ENCODE results near the gene COQ7.

COQ7 gene

DNA sequence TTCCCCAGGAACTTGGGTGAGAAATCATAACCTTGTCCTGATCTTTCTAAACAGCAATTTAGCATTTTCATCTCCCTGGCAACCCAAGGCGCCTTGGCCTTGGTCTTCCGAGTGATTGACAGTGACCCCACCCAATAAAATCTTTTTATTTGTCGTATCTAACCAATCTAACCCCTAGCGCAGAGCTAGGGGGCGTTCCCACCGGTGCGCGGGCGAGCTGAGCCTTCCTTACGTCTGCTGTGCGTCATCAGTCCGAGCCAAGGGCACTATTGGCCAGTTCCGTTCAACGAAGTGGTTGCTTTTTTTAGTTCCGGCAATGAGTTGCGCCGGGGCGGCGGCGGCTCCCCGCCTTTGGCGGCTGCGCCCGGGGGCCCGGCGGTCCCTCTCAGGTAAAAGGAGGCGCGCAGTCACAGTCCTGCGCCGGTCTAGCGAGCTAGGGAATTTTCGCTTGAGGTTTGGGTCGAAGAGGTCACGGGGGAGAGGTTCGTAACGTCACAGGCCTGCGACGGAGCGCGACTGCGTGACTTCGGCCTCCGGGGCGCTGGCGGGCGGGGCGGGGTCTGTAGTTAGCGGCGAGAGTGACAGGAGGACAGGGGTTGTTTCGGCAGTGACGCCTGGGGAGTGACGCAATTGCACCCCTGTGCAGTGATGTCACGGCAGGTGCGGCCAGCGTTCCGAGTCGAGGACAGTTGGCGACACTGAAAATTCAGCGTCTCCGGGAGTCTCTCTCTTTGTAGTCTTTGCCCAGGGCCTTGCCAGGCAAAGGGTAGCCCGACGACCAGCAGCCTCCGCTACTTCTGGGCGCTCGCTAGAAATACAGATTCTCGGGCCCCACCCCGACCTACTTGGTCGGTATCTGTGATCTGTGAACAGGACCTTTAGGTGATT, at the start of gene COQ7:
Gene COQ7, plus strand, starts transcription at position 266 of the 888 bp plus-strand sequence. Its CDS starts 51 bp downstream, at position 317.
- DNase-seq = peak; percentile 99

DNA sequence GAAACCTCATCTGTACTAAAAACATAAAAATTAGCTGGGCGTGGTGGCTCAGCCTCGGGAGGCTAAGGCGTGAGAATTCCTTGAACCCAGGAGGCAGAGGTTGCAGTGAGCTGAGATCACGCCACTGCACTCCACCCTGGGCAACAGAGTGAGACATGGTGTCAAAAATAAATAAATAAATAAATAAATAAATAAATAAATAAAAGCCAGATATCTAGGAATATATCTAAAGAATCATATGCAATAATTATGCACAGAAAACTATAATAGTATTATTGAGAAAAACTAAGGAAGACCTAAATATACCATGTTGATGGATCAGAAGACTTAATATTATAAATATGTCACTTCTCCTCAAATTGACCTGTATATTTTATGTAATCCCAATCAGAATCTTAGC, 46.7 kb upstream of the COQ7 start:
- no peak for DNase-seq

DNA sequence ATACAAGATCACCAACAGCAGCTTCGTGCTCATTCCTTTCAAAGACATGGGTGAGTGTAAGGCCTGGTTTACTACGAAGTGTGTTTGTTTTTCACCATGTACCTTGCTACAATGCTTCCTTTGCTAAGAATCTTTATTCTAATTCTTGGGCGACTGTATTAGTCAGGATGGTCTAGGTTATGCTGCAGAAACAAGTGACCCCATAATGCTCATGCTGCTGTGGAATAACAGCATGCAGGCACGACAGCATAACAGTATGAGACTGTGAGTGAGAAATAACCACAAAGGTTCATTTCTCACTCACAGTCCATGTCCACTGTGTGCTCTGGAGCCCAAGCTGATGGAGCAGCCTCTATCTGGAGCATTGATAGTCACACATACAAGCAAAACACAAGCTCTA, 45.7 kb upstream of the COQ7 start:
- DNase-seq = no peak

DNA sequence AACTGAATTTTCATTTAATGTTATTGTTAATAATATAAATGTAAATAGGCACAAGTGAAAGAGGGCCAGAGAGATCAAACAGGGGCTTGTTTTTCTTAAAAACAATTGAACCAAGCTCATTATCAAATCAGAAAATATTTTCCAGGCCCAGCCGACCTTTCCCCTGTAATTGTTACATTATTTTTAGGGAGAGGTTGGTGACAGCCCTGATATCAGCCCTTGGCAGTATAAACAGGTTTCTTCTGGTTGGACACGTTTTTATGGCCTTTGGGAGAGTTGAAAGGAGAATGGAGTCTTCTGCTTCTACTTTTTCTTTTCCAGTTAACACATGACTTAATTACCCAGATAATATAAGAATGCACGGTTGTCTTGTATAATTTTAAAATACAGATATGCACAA, 40.0 kb upstream of the COQ7 start:
- DNase-seq = no peak

DNA sequence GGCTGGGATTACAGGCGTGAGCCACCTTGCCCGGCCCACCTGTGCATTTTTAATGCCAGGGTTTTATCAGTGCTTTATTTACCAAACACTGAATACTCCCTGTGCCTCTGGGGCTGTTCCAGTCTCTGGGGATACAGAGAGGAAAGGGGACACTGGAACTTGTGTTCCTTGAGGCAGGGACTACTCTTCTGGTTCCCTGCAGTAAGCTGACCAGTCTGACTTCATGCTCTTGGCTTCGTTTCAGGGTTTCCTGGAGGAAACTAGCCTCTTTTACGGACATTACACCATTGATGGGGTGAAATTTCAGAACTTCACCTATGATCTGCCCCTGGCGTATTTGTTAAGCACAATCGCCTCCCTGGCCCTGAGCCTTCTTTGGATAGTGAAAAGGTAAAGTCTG, 37.4 kb upstream of the COQ7 start:
- DNase-seq = no peak

DNA sequence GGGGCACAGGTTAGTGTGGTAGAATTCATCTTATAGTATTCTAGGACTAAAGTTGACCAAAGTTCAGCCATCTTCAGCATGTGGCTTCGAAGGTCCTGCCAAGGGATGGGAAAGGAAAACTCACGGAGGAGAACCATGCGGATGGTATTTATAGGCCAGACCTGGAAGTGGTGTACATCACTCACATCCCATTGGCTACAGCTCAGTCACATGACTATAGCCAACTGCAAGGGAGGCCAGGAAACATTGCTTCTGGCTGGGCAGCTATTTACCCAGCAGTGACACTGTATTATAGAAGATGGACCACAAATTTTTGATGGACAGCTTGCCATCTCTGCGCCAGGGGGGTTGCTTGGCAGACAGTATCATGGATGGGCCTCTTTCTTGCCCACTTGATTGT, 35.7 kb upstream of the COQ7 start:
- no peak for DNase-seq

DNA sequence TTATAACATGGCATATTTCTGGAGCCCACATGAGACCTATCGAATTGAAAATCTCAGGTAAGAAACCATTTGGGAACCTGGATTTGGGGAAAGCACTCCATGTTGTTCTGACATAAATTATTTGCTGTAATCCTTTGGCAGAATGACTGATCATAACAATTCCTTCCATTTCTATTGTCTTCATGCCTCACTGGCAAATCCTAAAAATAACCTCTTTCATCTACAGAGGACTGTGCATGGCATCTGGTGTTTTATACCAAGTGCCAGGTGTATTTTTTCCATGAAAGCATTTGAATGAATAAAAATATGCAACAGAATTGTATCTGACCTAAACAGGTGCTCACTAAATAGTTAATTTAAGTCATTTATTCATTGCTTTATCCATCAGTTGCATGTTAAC, 33.7 kb upstream of the COQ7 start:
- DNase-seq = no peak

DNA sequence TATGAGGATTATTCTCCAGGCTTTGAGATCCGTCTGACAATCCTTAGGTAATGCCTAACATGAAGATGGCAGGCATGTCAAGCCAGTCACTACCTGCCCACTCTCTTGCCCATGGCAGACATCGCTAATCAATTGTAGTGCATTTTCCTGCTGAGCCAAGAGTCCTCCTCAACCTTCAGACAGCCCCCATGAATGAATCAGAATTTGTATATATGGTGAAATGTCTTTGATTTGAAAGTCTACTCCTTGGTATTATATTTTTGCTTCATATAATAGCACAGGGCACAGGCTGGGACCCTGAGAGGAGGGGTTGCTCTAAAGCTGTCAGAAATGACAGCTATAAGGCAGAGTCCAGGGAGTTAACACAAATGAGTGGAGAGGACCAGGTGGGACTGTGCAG, 27.0 kb upstream of the COQ7 start:
- no peak for DNase-seq

DNA sequence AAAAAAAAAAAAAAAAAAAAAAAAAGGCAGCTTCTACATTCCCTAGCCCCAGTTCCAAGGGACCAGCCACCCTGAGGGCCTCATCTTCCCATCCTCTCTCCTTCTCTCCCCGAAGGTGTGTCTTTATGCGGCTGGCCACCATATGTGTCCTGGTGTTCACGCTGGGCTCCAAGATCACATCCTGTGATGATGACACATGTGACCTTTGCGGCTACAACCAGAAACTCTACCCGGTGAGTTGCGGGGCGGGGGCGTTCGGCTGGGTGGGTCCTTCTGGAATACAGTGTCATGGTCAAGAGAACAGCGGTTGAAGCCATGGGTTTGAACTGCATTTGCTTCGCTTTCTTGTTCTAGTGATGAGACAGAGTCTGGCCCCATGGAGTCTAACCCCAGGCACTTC, 22.6 kb upstream of the COQ7 start:
- DNase-seq = no peak

DNA sequence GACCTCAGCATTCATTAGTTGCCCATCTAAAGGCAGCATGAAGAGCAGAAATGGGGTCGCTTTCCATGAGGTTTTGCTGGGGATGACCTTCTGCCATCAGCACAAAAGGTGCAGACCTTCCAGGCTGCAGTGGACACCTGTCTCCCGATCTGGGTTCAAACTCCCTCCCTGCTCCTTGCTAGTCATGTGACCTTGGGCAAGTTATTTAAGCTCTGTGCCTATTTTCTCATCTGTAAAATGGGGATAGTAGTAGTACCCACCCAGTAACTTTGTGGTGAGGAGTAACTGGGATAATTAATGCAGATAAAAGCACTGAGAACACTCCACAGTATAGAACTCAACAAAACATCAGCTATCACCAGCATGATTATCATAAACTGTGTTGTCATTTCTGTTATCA, 21.4 kb upstream of the COQ7 start:
- DNase-seq = no peak

DNA sequence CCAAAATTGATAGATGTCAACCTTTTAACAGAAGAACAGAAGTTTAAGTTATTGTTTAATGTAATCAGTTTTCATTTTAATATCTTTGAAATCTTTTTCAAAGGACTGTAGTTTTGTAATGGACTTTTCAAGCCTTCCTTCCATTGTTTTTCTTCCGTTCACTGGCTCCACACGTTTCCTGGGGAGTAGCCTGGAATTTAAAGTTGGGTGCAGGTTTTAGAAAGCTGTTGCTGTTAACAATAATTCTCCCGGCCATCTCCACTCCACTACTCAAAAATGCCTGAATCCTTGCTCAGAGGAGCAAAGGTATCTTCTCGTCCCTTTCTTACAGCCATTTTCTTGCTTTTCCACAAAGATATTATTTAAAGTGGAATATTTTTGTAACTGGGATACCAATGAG, 4.7 kb upstream of the COQ7 start:
- DNase-seq = no peak

DNA sequence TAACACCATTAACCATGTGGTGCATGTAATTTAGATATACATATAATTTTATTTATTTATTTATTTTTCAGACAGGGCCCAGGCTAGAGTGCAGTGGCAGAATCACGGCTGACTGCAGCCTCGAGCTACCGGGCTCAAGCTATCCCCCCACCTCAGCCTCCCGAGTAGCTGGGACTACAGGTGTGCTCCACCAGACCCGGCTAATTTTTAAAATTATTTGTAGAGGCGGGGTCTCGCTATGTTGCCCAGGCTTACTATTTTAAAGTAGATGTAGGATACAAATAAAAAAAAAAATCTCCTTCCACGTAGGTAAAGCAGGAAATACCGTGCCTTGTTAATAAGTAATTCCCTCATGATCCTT, 446 bp upstream of the COQ7 start:
- no peak for DNase-seq

DNA sequence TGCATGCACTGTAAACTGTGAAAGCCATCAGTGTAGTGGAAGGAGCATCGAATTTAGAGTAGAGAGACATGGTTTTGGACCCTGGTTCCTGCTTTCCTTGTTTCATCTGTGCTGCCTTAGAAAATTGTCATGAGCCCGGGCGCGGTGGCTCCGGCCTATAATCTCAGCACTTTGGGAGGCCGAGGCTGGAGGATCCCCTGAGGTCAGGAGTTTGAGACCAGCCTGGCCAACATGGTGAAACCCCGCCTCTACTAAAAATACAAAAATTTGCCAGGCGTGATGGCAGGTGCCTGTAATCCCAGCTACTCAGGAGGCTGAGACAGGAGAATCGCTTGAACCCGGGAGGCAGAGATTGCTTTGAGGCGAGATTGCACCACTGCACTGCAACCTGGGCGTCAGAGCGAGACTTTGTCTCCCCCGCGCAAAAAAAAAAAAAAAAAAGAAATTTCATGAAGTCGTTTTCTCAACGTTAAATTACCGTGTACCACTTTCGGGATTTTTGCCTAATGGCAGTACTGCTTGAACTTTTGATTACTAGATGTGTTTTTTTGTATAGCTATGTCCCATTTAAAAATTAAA, 912 bp downstream of the COQ7 start:
- no peak for DNase-seq

DNA sequence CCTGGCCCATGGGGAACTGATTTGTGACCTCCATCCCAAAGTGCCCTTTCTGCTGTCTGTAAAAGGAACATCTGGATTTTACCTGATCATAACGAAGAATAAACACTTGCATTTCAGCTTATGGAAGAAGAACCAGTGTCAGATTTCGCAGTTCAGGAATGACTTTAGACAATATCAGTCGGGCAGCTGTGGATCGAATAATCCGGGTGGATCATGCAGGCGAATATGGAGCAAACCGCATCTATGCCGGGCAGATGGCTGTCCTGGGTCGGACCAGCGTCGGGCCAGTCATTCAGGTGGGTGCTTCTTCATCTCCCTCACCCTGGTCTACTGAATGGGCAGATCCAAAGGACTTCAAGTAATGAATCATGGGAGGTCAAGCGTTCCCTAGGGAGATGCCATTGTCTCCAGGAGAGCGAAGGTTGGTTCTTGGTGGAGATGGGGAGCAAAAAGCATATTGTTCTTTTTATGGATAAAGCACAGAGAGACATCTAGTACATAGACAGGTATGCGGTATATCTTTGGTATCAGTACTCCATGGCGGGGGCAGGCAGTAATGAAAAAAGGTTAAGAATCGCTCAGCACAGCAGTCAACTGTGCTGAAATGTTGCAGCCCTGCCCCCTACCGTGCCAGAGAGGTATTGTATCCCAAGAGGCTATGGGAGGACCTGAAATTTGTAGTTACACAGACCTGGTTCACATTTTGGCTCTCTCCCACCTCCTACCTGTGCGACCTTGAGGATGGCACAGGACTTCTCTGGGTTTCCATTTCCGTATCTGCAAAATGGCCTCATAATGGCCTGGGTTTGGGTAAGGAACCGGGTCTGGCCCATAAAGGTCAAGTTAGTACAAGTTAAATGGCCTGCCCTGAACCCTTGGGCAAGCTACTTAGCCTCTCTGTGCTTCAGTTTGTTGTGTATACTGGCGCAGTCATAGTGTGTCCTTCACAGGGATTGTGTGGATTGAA, 4.7 kb downstream of the COQ7 start:
- DNase-seq = peak; percentile 49

DNA sequence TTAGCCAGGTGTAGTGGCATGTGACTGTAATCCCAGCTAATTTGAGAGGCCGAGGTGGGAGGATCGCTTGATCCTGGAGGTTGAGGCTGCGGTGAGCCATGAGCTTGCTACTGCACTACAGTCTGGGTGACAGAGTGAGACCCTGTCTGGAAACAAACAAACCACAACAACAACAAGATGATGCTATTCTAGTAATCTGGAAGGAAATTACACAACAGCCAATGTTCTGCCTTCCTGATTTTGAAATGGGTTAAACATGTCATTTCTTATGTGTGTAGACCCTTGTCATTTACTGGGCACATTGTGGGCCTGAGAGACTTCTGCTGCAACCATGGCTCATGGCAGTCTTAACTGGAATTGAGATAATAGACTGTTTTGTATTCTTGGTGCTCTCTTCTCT, 5.9 kb downstream of the COQ7 start:
- no peak for DNase-seq

DNA sequence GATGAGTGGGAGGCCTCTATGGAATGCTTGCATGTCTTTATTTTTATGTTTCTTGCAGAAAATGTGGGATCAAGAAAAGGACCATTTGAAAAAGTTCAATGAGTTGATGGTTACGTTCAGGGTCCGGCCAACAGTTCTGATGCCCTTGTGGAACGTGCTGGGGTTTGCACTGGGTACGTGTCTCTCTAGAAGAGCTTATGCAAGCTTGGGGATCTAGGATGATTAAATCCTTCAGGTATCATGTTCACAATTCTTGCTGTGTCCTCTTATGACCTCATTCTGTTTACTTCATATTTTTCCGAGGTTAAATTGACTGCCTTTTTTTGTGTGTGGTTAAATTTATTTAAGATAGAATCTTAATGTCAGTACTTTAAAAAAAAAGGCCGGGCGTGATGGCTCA, 6.4 kb downstream of the COQ7 start:
- no peak for DNase-seq

DNA sequence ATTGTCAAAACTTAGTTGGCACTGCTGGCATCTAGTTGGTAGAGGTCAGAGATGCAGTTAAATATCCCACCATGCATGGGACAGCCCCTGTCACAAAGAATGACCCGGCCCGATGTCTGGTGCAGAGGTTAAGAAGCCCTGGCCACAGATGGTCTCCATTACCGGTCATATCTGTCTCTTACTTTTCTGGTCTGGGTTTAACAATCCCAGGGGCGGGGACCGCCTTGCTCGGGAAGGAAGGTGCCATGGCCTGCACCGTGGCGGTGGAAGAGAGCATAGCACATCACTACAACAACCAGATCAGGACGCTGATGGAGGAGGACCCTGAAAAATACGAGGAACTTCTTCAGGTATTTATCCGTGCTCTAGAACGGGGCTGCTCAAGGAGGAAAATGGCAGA, 8.1 kb downstream of the COQ7 start:
- no peak for DNase-seq

DNA sequence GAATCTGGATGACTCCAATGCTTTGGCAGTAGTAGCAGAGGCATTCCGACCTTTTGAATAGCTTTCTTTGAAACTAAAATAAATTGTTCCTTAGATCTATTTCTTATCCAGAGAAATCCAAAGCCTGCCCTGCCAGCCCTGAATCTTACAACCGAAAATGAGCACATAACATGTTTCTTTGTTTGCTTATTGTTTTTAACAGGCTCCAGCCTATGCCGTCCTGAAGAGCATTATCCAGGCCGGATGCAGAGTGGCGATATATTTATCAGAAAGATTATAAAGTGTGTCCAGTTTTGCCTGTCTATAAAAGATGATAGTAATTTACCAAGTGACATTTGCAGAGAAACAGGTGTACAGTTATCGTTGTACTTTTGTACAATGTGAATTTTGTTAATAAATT, 10.5 kb downstream of the COQ7 start:
- DNase-seq = no peak

DNA sequence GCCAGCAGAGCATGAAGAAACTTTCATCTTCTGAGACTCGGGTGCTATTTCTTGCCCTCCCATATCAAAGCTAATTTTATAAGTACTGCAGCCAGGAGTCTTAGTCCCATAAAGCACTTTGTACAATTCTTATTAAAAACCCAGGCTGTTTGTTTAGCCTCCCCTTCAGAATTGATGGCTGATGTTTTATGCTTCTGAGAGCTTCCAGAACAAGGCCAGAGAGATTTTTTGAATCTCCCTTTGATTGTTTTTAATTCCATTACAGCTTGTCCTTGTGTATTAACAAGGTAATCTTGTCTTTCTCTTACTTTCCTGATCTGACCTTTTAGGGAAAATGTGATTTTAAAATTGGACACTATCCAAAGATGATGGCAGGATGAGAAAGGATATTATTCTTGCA, 16.3 kb downstream of the COQ7 start:
- no peak for DNase-seq

DNA sequence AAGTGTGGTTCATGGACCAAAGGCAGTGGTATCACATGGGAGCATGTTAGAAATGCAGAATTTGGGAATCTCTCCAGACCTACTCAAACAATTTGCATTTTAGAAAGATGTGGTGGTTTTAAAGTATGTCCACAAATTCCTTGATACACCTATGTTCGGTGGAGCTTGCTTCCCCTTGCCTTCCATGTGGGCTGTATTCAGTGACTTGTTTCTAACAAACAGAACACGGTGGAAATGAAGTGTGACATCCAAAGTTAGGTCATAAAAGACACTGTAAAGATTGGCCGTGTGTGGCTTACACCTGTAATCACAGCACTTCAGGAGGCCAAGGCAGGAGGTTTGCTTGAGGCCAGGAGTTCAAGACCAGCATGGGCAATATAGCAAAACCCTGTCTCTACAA, 16.7 kb downstream of the COQ7 start:
- no peak for DNase-seq

DNA sequence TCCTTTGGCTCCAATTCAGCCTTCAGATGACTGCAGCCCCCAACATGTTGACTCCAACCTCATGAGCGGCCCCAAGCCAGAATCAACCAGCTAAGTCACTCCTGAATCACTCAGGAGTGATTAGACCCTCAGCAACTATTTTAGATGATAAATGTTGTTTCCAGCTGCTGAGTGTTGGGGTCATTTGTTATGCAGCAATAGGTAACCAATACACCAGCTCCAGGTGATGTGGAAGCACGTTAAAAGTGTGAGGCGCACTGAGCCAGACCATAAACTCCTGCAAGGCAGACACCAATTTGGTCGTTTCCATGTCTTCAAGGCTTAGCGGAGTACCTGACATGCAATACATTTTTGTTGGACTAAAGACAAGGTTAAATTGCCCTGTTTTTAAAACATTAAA, 17.5 kb downstream of the COQ7 start:
- no peak for DNase-seq

DNA sequence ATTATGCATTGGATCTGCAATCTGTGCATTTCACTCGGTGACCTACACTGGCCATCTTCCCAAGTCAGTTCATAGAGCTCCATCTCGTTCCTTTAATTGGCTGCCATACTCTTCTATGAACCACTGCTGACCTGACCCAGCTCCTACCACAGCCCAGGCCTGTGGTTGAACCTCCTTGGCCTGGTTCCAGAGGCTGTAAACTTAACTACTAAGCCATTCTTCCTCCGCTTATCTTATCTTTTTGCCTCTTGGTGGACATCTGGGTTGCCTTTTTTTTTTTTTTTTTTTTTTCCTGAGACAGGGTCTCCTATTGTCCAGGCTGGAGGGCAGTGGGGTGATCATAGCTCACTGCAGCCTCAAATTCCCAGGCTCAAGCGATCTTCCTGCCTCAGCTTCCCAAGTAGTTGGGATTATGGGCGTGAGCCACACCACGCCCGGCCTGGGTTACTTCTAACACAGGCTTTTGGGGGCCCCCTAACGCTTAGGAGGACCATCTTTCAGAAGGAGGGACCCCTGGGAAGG, 18.3 kb downstream of the COQ7 start:
- DNase-seq = no peak

Measured in CD4-positive, alpha-beta T cell treated with Interleukin-15 for 1 hour (primary cell).